Breast epithelium (tissue), 4 donors: Measurements from ENCODE around the gene PRR7. TPM values are rescaled to one million over a fixed set of nuclear protein-coding genes. Genes with fewer than 3 reads are reported as not detected.

Experiments
- DNase-seq, 2 donors: peaks; one replicate each; pipeline ENCODE4 v3.0.0-alpha.2; 2019; ENCODE audit warnings: low spot score in 2 of 2
- H3K27ac ChIP-seq, 2 donors: fragments of 200-600 bp; sonication (generic) in 1 of 2; one replicate each; pipeline ENCODE4 v1.5.1; 2016 to 2019; ENCODE audit warnings: mild to moderate bottlenecking in 1 of 2
- H3K27me3 ChIP-seq, 2 donors: fragments of 200-600 bp; sonication (generic) in 1 of 2; one replicate each; pipeline versions ENCODE4 v1.5.1 to v1.6.0; 2017 to 2019; ENCODE audit warnings: control low read depth in 1 of 2, mild to moderate bottlenecking in 1 of 2
- H3K36me3 ChIP-seq: fragments of 200-600 bp; one replicate; pipeline ENCODE4 v1.5.1; 2019
- H3K4me1 ChIP-seq, 2 donors: fragments of 200-600 bp; sonication (generic); one replicate each; pipeline ENCODE4 v1.5.1; 2016 to 2019; ENCODE audit warnings: control low read depth in 1 of 2
- H3K4me3 ChIP-seq, 3 donors: fragments of 200-600 bp; sonication (generic); 1 replicate in 2 of 3; 2 replicates in 1 of 3; pipeline ENCODE4 v1.5.1; 2016 to 2019; ENCODE audit warnings: mild to moderate bottlenecking in 3 of 3, moderate library complexity in 2 of 3
- H3K9me3 ChIP-seq, 2 donors: fragments of 200-600 bp; sonication (generic) in 1 of 2; one replicate each; pipeline ENCODE4 v1.5.1; 2016 to 2019; ENCODE audit warnings: control low read depth in 1 of 2
- CTCF ChIP-seq, 3 donors: fragments of 450-650 bp; IDR thresholded peaks; one replicate each; pipeline ENCODE4 v1.5.1; 2016 to 2017; ENCODE audit warnings: antibody characterized with exemption in 3 of 3, mild to moderate bottlenecking in 3 of 3, moderate library complexity in 3 of 3
- POLR2A ChIP-seq: fragments of 450-650 bp; IDR thresholded peaks from one replicate; pipeline ENCODE4 v1.6.1; 2016; ENCODE audit warnings: antibody characterized with exemption, mild to moderate bottlenecking, moderate library complexity
- POLR2AphosphoS5 ChIP-seq, 3 donors: sonication (generic); formaldehyde crosslinking; IDR thresholded peaks; one replicate each; pipeline ENCODE4 v1.6.1; 2017; ENCODE audit warnings: antibody characterized with exemption in 3 of 3
- intact Hi-C: fragments of 100-400 bp; cut with DNase I; formaldehyde crosslinking; loops from one replicate; pipeline ENCODE4 v1.15.1; 2023; ENCODE audit warnings: low total_unique reads
- total RNA-seq, 3 donors: library from RNA; depleted of rRNA; stranded (reverse); fragments of >200 nt; gene quantifications; one replicate each; pipeline ENCODE4 v1.1.0, GENCODE V29; 2016

PRR7 gene
- 1 to 10 TPM in 2 of 3 donors, under 1 TPM in 1; 0.48 to 2.0 (median 1.3) TPM for total RNA-seq

- peak within 1 kb of the TSS; percentile 47 to 68 (median 60) for H3K4me3 ChIP-seq
- H3K9me3 ChIP-seq, result no peaks in the 10 kb centered on the region
- DNase-seq, result no peak
- TF ChIP-seq CTCF (IDR thresholded peaks at IDR 0.05), result no peak
- TF ChIP-seq POLR2AphosphoS5 (IDR thresholded peaks at IDR 0.05), result no peak
- TF ChIP-seq POLR2A, result no peak
- peaks cover 0 to 13% of the 10 kb centered on the region in 2 donors for H3K4me1 ChIP-seq
- H3K36me3 ChIP-seq, result no peaks in the 10 kb centered on the region
- H3K27ac ChIP-seq, result peak within 1 kb of the TSS; percentile 15 to 55
- peaks cover 0 to 3% of the 10 kb centered on the region in 2 donors for H3K27me3 ChIP-seq
- intact Hi-C loops, result loop anchor here (5.0 kb wide), 1 partner anchor 39 kb away; the partner anchor contains the start of gene F12
These were observed at the start of gene PRR7 for GRCh38 chr5:177446200-177447065. Gene PRR7 (plus strand): TSS chr5:177446814. CDS start chr5:177455068, 8,254 bp downstream.

- Histone ChIP-seq H3K4me1 (peaks cover 0 to 9% of the 10 kb centered on the region in 2 donors), H3K4me3 (no peak overlapping the region), H3K36me3 (no peaks in the 10 kb centered on the region), H3K27ac (no peak overlapping the region), H3K27me3 (peaks cover 9 to 23% of the 10 kb centered on the region in 2 donors), H3K9me3 (no peaks in the 10 kb centered on the region)
- no peak for TF ChIP-seq POLR2A
- no peak for TF ChIP-seq CTCF (IDR thresholded peaks at IDR 0.05)
- TF ChIP-seq POLR2AphosphoS5 (IDR thresholded peaks at IDR 0.05), result no peak
- intact Hi-C loops, result loop anchor here (5.0 kb wide), 1 partner anchor 54 kb away; no protein-coding TSS in a partner anchor
- no peak for DNase-seq
These were observed 48.7 kb upstream of the PRR7 start for GRCh38 chr5:177397875-177398390.

GRCh38 chr5:177399997-177400868, 46.4 kb upstream of the PRR7 start, which contains the start of gene PFN3:
Gene PFN3 (minus strand): TSS chr5:177400661. CDS start chr5:177400576, 85 bp downstream.
- Histone ChIP-seq H3K27ac (no peak within 1 kb of the TSS), H3K9me3 (no peaks in the 10 kb centered on the region), H3K4me3 (peak within 1 kb of the TSS in 2 of 3 donors; percentile 21 to 57), H3K4me1 (peaks cover 5 to 14% of the 10 kb centered on the region in 2 donors), H3K36me3 (no peaks in the 10 kb centered on the region), H3K27me3 (peaks cover 9 to 27% of the 10 kb centered on the region in 2 donors)
- TF ChIP-seq CTCF (IDR thresholded peaks at IDR 0.05) (peak in 1 of 3 donors; percentile 12), POLR2A (no peak), POLR2AphosphoS5 (IDR thresholded peaks at IDR 0.05) (no peak)
- no peak for DNase-seq
- intact Hi-C loops, result loop anchor here (5.0 kb wide), 2 partner anchors 52 to 102 kb away; no protein-coding TSS in a partner anchor

GRCh38 chr5:177402271-177403043, 44.2 kb upstream of the PRR7 start:
- TF ChIP-seq CTCF (IDR thresholded peaks at IDR 0.05) (peak in 2 of 3 donors; percentile 38 to 39), POLR2AphosphoS5 (IDR thresholded peaks at IDR 0.05) (no peak)
- DNase-seq, result peak; percentile 48 to 76
- Histone ChIP-seq H3K4me1 (peaks cover 5 to 14% of the 10 kb centered on the region in 2 donors), H3K27ac (peak overlapping the region in 1 of 2 donors; percentile 11), H3K36me3 (no peaks in the 10 kb centered on the region), H3K27me3 (peaks cover 9 to 27% of the 10 kb centered on the region in 2 donors), H3K4me3 (peak overlapping the region in 2 of 3 donors; percentile 63 to 71), H3K9me3 (no peaks in the 10 kb centered on the region)
- intact Hi-C loops, result loop anchor here (5.0 kb wide), 1 partner anchor 100 kb away; no protein-coding TSS in a partner anchor
